DMS79 treated with DMSO at 0.1 percent for 48 hours (cell line): ENCODE data around the gene EFNB2.
A peak's percentile ranks its signal among the peaks of the same experiment; 100 is the strongest.

Source experiments
- DNase-seq: peaks from one replicate; lab custom pipeline; 2025; lab: John Stamatoyannopoulos, UW

EFNB2 gene

GRCh38 chr13:106550570-106551135, 15.2 kb upstream of the EFNB2 start:
- DNase-seq, result no peak

GRCh38 chr13:106548064-106548696, 12.7 kb upstream of the EFNB2 start:
- no peak for DNase-seq

- DNase-seq, result no peak
Measured at GRCh38 chr13:106541826-106542225, 6.4 kb upstream of the EFNB2 start.

- no peak for DNase-seq
Measured at GRCh38 chr13:106540613-106541012, 5.2 kb upstream of the EFNB2 start.

- DNase-seq, result no peak
Measured at GRCh38 chr13:106537521-106537920, 2.1 kb upstream of the EFNB2 start.

GRCh38 chr13:106536244-106537034, 977 bp upstream of the EFNB2 start:
- DNase-seq, result peak; percentile 89

GRCh38 chr13:106534639-106535551, 567 bp downstream of the EFNB2 start:
- no peak for DNase-seq

- peak; percentile 62 for DNase-seq
Measured at GRCh38 chr13:106533943-106534638, 1.4 kb downstream of the EFNB2 start.

- DNase-seq, result peak; percentile 81
Measured at GRCh38 chr13:106533101-106533942, 2.1 kb downstream of the EFNB2 start.

- DNase-seq, result no peak
Measured at GRCh38 chr13:106532111-106532929, 3.1 kb downstream of the EFNB2 start.

GRCh38 chr13:106530980-106531481, 4.4 kb downstream of the EFNB2 start:
- DNase-seq, result no peak

- DNase-seq, result no peak
Measured at GRCh38 chr13:106530171-106530851, 5.2 kb downstream of the EFNB2 start.

GRCh38 chr13:106529415-106530170, 5.9 kb downstream of the EFNB2 start:
- no peak for DNase-seq

- DNase-seq, result no peak
Measured at GRCh38 chr13:106528718-106529414, 6.6 kb downstream of the EFNB2 start.

GRCh38 chr13:106527826-106528225, 7.6 kb downstream of the EFNB2 start:
- no peak for DNase-seq

GRCh38 chr13:106527445-106527801, 8.0 kb downstream of the EFNB2 start:
- DNase-seq, result no peak

GRCh38 chr13:106526738-106527444, 8.6 kb downstream of the EFNB2 start:
- DNase-seq, result no peak
